K562 (cell line): ENCODE measurements around the gene DUSP21. TPM values are rescaled to one million over a fixed set of nuclear protein-coding genes. Genes with fewer than 3 reads are reported as not detected.

ENCODE experiments used
- ATAC-seq: fragments of 200-7000 bp; cut with Tn5 transposase; 3 replicates; pipeline ENCODE4 v1.9.1; 2020; ENCODE audit warnings: moderate library complexity
- BruUV-seq: library from RNA; stranded (reverse); fragments of 400-500 nt; replicated peaks from 2 replicates; lab custom pipeline; 2021; lab: Mats Ljungman, UMichigan
- CTCF ChIA-PET: fragments of 300-600 bp; formaldehyde crosslinking; extraction: SDS; loops from one replicate; lab custom pipeline; 2021; ENCODE audit warnings: low intra/inter-chr PET ratio; lab: Yijun Ruan, JAX
- POLR2A ChIA-PET: fragments of 300-600, 350-650 bp; sonication (Branson Sonifier 250); formaldehyde crosslinking; extraction: SDS; loops from one replicate; lab custom pipeline; 2021; ENCODE audit warnings: antibody characterized with exemption, inconsistent platforms; lab: Yijun Ruan, JAX
- DNase-seq, 4 experiments: peaks; one replicate each; pipeline versions ENCODE4 v3.0.0 to v3.0.0-alpha.2; 2011 to 2018; ENCODE audit warnings: low spot score in 3 of 4, mixed read lengths in 3 of 4; ENCODE audit errors: extremely low read depth in 1 of 4
- FAIRE-seq: peaks from 2 replicates; lab custom pipeline; 2011; peaks lifted over from hg19 to GRCh38; lab: Jason Lieb, UNC
- H2AFZ ChIP-seq: 2 replicates; pipeline ENCODE4 v1.6.0; 2011; ENCODE audit warnings: low read depth, low read length, control low read depth, inconsistent platforms
- H3K27ac ChIP-seq: fragments of 200-600 bp; 3 replicates; pipeline ENCODE4 v1.8.0; 2011; ENCODE audit warnings: low read depth, mild to moderate bottlenecking, control low read depth, inconsistent platforms, low read length, moderate library complexity, mixed read lengths; ENCODE audit errors: extremely low read depth
- H3K27me3 ChIP-seq, 2 experiments: fragments of 300-600 bp in 1 of 2; 2 replicates in 1 of 2; 3 replicates in 1 of 2; pipeline versions ENCODE4 v1.6.0 to v1.8.0; 2011; ENCODE audit warnings: inconsistent platforms in 2 of 2, low read length in 2 of 2, mild to moderate bottlenecking in 1 of 2, mixed read lengths in 1 of 2, moderate library complexity in 1 of 2; ENCODE audit not compliant: control insufficient read depth in 2 of 2, insufficient read depth in 2 of 2
- H3K36me3 ChIP-seq: fragments of 300-600 bp; 3 replicates; pipeline ENCODE4 v1.8.0; 2011; ENCODE audit warnings: mild to moderate bottlenecking, low read length, inconsistent platforms; ENCODE audit not compliant: control insufficient read depth, insufficient read depth
- H3K4me1 ChIP-seq, 2 experiments: fragments of 200-600 bp in 1 of 2; replicated peaks in 1 of 2; 2 replicates in 1 of 2; 3 replicates in 1 of 2; pipeline versions ENCODE4 v1.5.1 to v1.8.0; 2011; ENCODE audit warnings: inconsistent platforms in 2 of 2, low read length in 2 of 2, mild to moderate bottlenecking in 1 of 2, mixed read lengths in 1 of 2, moderate library complexity in 1 of 2; ENCODE audit not compliant: control insufficient read depth in 2 of 2, insufficient read depth in 2 of 2
- H3K4me2 ChIP-seq: 2 replicates; pipeline ENCODE4 v1.6.1; 2011; ENCODE audit warnings: low read length, control low read depth, inconsistent platforms, mixed read lengths; ENCODE audit not compliant: insufficient read depth
- H3K4me3 ChIP-seq: fragments of 200-600 bp; sonication (generic), shearing (Covaris generic); 2 replicates; pipeline ENCODE4 v1.5.1; 2016; ENCODE audit warnings: control low read depth, inconsistent platforms
- H3K79me2 ChIP-seq: fragments of 200-600 bp; 3 replicates; pipeline ENCODE4 v1.8.0; 2011; ENCODE audit warnings: low read length, inconsistent platforms; ENCODE audit not compliant: control insufficient read depth, insufficient read depth
- H3K9ac ChIP-seq, 2 experiments: 2 replicates each; pipeline versions ENCODE4 v1.6.0 to v1.6.1; 2011; ENCODE audit warnings: low read depth in 2 of 2, low read length in 2 of 2, control low read depth in 1 of 2, inconsistent platforms in 1 of 2, mild to moderate bottlenecking in 1 of 2, mixed read lengths in 1 of 2; ENCODE audit not compliant: insufficient read depth in 1 of 2
- H3K9me1 ChIP-seq: one replicate; pipeline ENCODE4 v1.6.0; 2011; ENCODE audit warnings: inconsistent platforms, mild to moderate bottlenecking, low read length, moderate library complexity; ENCODE audit not compliant: control insufficient read depth, insufficient read depth
- H3K9me3 ChIP-seq: replicated peaks from 2 replicates; pipeline ENCODE4 v1.5.1; 2011; ENCODE audit warnings: low read depth, low read length, inconsistent platforms; ENCODE audit not compliant: control insufficient read depth, insufficient read depth
- H4K20me1 ChIP-seq: replicated peaks from 2 replicates; pipeline ENCODE4 v1.6.1; 2011; ENCODE audit warnings: low read length, inconsistent platforms, mixed read lengths; ENCODE audit not compliant: control insufficient read depth, insufficient read depth
- MEF2A ChIP-seq: IDR thresholded peaks from 2 replicates; pipeline ENCODE4 v1.6.1; 2011; ENCODE audit warnings: low read depth, mild to moderate bottlenecking, low read length, moderate library complexity; ENCODE audit not compliant: control insufficient read depth
- NCOA1 ChIP-seq: fragments of 450-650 bp; IDR thresholded peaks from 2 replicates; pipeline ENCODE4 v1.6.1; 2016; ENCODE audit warnings: low read depth
- NR1H2 ChIP-seq: sonication (generic); formaldehyde crosslinking; IDR thresholded peaks from 2 replicates; pipeline ENCODE4 v1.4.0; 2020; ENCODE audit warnings: mild to moderate bottlenecking, missing genetic modification reagents
- PBX2 ChIP-seq, 2 experiments: IDR thresholded peaks in 1 of 2; conservative IDR thresholded peaks in 1 of 2; 2 replicates each; pipeline ENCODE4 v1.6.1; 2016; ENCODE audit warnings: low read depth in 2 of 2, mild to moderate bottlenecking in 1 of 2, missing compliant biosample characterization in 1 of 2, missing genetic modification characterization in 1 of 2, moderate library complexity in 1 of 2
- RHOXF2B ChIP-seq: fragments of 250-450 bp; sonication (Bioruptor Pico); conservative IDR thresholded peaks from 2 replicates; pipeline ENCODE4 v1.5.1; 2021
- ZNF12 ChIP-seq: sonication (generic); formaldehyde crosslinking; IDR thresholded peaks from 2 replicates; pipeline ENCODE4 v1.4.0; 2020; ENCODE audit warnings: mild to moderate bottlenecking, missing genetic modification reagents
- ZNF76 ChIP-seq: fragments of 250-450 bp; sonication (Bioruptor Pico); IDR thresholded peaks from 2 replicates; pipeline ENCODE4 v1.4.0; 2020; ENCODE audit warnings: mild to moderate bottlenecking, moderate library complexity, borderline replicate concordance
- ZZZ3 ChIP-seq: fragments of 450-650 bp; IDR thresholded peaks from 2 replicates; pipeline ENCODE4 v1.6.1; 2016; ENCODE audit warnings: antibody characterized with exemption, mild to moderate bottlenecking, moderate library complexity
- WGBS: fragments of 100-300 bp; shearing (Covaris generic); methylation state at CpG from one replicate; pipeline ENCODE4 v1.1.6; 2016; ENCODE audit warnings: low coverage, mixed read lengths; ENCODE audit not compliant: insufficient coverage; ENCODE audit errors: missing lambda C conversion rate; 5-methylcytosine and 5-hydroxymethylcytosine counted together
- in situ Hi-C: fragments of 300-500 bp; cut with MboI; formaldehyde crosslinking; loops from 4 replicates; pipeline ENCODE4 v1.15.0; 2018; ENCODE audit warnings: inconsistent platforms, mixed read lengths
- intact Hi-C: fragments of 100-400 bp; cut with micrococcal nuclease; formaldehyde crosslinking; loops from 2 replicates; pipeline ENCODE4 v1.14.2; 2022
- polyA plus RNA-seq, 8 experiments: library from polyadenylated mRNA; depleted of rRNA in 4 of 8; stranded (reverse) in 5 of 8; unstranded in 3 of 8; fragments of >200 nt; fragmentation: Nextera tagmentation in 2 of 8; fragmentation: Illumina TruSeq in 1 of 8; extraction: Ambion mirVana in 2 of 8; extraction: Trizol in 1 of 8; gene quantifications; 2 replicates each; pipeline versions ENCODE4 v1.2.1 to v1.2.3, GENCODE V29; 2011 to 2014; ENCODE audit warnings: inconsistent platforms in 1 of 8, missing spikeins in 1 of 8
- total RNA-seq, 7 experiments: library from RNA; depleted of rRNA in 6 of 7; stranded (reverse); fragments of >200 nt in 6 of 7; fragmentation: Illumina TruSeq in 2 of 7; extraction: Trizol in 2 of 7; gene quantifications; 2 replicates each; pipeline versions ENCODE4 v1.2.1 to v1.2.3, GENCODE V29; 2011 to 2021; ENCODE audit warnings: low replicate concordance in 1 of 7
- TF ChIP-seq, protein P1 (sequence below): sonication (generic); formaldehyde crosslinking; IDR thresholded peaks from 2 replicates; pipeline ENCODE4 v1.8.1; 2023; ENCODE audit warnings: mild to moderate bottlenecking, missing genetic modification reagents
- TF ChIP-seq, protein P2 (sequence below): sonication (generic); formaldehyde crosslinking; IDR thresholded peaks from 2 replicates; pipeline ENCODE4 v1.4.0; 2020; ENCODE audit warnings: mild to moderate bottlenecking, missing genetic modification reagents
- TF ChIP-seq, protein P3 (sequence below): fragments of 250-450 bp; sonication (Bioruptor Pico); IDR thresholded peaks from 2 replicates; pipeline ENCODE4 v1.8.0; 2022; ENCODE audit warnings: inconsistent platforms

The DUSP21 gene
- total and polyA plus RNA-seq, 9 of the 15 experiments (the other 6 are each of a cell fraction or from before 2014, with no cell fraction given): 0.14 to 2.5 (median 1.3) TPM

- TF ChIP-seq, protein P1, sequence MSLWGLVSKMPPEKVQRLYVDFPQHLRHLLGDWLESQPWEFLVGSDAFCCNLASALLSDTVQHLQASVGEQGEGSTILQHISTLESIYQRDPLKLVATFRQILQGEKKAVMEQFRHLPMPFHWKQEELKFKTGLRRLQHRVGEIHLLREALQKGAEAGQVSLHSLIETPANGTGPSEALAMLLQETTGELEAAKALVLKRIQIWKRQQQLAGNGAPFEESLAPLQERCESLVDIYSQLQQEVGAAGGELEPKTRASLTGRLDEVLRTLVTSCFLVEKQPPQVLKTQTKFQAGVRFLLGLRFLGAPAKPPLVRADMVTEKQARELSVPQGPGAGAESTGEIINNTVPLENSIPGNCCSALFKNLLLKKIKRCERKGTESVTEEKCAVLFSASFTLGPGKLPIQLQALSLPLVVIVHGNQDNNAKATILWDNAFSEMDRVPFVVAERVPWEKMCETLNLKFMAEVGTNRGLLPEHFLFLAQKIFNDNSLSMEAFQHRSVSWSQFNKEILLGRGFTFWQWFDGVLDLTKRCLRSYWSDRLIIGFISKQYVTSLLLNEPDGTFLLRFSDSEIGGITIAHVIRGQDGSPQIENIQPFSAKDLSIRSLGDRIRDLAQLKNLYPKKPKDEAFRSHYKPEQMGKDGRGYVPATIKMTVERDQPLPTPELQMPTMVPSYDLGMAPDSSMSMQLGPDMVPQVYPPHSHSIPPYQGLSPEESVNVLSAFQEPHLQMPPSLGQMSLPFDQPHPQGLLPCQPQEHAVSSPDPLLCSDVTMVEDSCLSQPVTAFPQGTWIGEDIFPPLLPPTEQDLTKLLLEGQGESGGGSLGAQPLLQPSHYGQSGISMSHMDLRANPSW (CRISPR knock-in tag): no peak
- no peak for TF ChIP-seq ZNF12
- no peak for TF ChIP-seq NCOA1
- TF ChIP-seq, protein P2, sequence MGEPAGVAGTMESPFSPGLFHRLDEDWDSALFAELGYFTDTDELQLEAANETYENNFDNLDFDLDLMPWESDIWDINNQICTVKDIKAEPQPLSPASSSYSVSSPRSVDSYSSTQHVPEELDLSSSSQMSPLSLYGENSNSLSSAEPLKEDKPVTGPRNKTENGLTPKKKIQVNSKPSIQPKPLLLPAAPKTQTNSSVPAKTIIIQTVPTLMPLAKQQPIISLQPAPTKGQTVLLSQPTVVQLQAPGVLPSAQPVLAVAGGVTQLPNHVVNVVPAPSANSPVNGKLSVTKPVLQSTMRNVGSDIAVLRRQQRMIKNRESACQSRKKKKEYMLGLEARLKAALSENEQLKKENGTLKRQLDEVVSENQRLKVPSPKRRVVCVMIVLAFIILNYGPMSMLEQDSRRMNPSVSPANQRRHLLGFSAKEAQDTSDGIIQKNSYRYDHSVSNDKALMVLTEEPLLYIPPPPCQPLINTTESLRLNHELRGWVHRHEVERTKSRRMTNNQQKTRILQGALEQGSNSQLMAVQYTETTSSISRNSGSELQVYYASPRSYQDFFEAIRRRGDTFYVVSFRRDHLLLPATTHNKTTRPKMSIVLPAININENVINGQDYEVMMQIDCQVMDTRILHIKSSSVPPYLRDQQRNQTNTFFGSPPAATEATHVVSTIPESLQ (CRISPR knock-in tag): no peak
- TF ChIP-seq NR1H2 (CRISPR knock-in tag): no peak
Observed at GRCh38 chrX:44876086-44876485, 32.3 kb downstream of the DUSP21 start (continued).

DNA sequence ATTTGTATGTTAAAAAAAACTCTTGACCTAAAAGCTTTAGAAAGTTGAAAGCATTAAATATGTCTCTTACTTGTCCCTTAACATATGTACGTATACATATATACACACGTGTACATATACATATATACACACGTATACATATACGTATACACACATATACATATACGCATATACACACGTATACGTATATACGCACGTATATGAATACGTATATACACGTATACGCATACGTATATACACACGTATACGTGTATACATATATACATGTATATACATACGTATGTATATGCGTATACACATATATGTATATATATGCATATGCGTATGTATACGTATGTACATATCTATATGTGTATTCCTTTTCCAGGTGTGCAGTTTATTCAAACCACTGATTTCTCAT lies 32.9 kb downstream of the DUSP21 start:
- Histone ChIP-seq H3K79me2 (peaks cover 93% of the 10 kb centered on the region), H4K20me1 (peaks cover 7% of the 10 kb centered on the region), H3K27ac (no peak overlapping the region), H2AFZ (no peak overlapping the region), H3K4me1 (peaks cover 0 to 9% of the 10 kb centered on the region in 2 experiments; a peak in 1 of 5 replicates), H3K36me3 (peaks cover 15% of the 10 kb centered on the region), H3K4me2 (no peak overlapping the region), H3K27me3 (no peaks in the 10 kb centered on the region), H3K9me1 (no peaks in the 10 kb centered on the region), H3K9me3 (no peaks in the 10 kb centered on the region), H3K9ac (no peak overlapping the region), H3K4me3 (no peak overlapping the region)
- ChIA-PET POLR2A (interaction anchor here (0.9 to 1.4 kb wide), 4 partner anchors 8 to 170 kb away, joined by 3 to 4 read pairs (median 3); no protein-coding TSS in a partner anchor), CTCF (no interaction called here)
- intact Hi-C loops: no loop called here
- in situ Hi-C loops: no loop called here
- DNase-seq (no peak), FAIRE-seq (no peak), ATAC-seq (no peak)
- 96% methylated on average over 19 of the region's 19 CpGs for WGBS
- no TSS peak for BruUV-seq
- TF ChIP-seq, protein P3, sequence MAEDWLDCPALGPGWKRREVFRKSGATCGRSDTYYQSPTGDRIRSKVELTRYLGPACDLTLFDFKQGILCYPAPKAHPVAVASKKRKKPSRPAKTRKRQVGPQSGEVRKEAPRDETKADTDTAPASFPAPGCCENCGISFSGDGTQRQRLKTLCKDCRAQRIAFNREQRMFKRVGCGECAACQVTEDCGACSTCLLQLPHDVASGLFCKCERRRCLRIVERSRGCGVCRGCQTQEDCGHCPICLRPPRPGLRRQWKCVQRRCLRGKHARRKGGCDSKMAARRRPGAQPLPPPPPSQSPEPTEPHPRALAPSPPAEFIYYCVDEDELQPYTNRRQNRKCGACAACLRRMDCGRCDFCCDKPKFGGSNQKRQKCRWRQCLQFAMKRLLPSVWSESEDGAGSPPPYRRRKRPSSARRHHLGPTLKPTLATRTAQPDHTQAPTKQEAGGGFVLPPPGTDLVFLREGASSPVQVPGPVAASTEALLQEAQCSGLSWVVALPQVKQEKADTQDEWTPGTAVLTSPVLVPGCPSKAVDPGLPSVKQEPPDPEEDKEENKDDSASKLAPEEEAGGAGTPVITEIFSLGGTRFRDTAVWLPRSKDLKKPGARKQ (CRISPR knock-in tag): peak; percentile 86; the same call in 1 of the 2 replicates
- peak; percentile 91 for TF ChIP-seq ZNF76 (CRISPR knock-in tag)
- no peak for TF ChIP-seq MEF2A
- no peak for TF ChIP-seq ZZZ3
- no peak for TF ChIP-seq PBX2 (CRISPR knock-in tag; IDR thresholded peaks at IDR 0.05; ENCODE audit: low read depth)
- no peak for TF ChIP-seq PBX2 (tag; conservative IDR thresholded peaks at IDR 0.05; ENCODE audit: low read depth)
- TF ChIP-seq RHOXF2B: peak; percentile 73; the same call in 1 of the 2 replicates
